CD4-positive, alpha-beta T cell treated with Interferon alpha-2 for 1 hour (primary cell): ENCODE results near the gene PRRX1.

Source experiments
- DNase-seq, 2 donors: peaks; one replicate each; pipeline ENCODE4 v3.0.0-alpha.2; 2020 to 2022

PRRX1 gene

GRCh38 chr1:170692866-170693575 lies 29.1 kb downstream of the PRRX1 start:
- no peak for DNase-seq

DNA sequence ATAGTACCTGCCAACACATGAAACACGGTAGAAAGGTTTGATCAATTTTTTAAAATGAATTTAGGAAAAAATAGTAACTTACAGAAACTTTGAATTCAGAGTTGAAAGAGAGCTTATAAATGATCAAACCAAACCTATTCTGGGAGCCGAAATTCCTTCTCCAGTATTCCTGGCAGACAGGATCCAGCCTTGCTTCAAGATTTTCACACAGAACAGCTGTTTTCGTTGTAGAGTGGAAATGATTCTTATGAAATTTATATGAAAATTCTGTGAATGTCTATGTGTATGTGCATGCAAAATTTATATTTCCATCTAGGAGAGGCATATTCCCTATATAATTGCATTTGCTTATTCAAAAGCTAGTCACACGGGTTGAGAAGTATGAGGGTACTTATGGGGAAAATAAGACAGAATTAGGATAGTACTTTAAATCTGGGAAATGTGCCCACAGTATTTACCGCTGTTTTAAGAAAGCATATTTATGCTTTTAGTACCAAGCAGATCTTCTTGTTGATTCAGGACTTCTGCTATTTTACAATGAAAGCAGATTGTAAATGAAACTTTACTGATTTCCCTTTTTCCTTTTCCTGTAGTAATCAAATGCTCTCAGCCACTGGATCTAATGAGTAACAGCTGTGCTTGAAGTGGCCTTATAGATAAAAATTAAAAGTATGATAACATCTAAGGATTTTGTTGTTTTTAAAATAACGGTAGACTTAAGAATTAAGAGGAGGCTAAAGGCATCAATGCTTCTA lies 30.4 kb downstream of the PRRX1 start:
- no peak for DNase-seq

GRCh38 chr1:170695955-170696590 lies 32.1 kb downstream of the PRRX1 start:
- no peak for DNase-seq

GRCh38 chr1:170696591-170697290 lies 32.8 kb downstream of the PRRX1 start:
- no peak for DNase-seq

GRCh38 chr1:170697316-170697715 lies 33.4 kb downstream of the PRRX1 start:
- no peak for DNase-seq

DNA sequence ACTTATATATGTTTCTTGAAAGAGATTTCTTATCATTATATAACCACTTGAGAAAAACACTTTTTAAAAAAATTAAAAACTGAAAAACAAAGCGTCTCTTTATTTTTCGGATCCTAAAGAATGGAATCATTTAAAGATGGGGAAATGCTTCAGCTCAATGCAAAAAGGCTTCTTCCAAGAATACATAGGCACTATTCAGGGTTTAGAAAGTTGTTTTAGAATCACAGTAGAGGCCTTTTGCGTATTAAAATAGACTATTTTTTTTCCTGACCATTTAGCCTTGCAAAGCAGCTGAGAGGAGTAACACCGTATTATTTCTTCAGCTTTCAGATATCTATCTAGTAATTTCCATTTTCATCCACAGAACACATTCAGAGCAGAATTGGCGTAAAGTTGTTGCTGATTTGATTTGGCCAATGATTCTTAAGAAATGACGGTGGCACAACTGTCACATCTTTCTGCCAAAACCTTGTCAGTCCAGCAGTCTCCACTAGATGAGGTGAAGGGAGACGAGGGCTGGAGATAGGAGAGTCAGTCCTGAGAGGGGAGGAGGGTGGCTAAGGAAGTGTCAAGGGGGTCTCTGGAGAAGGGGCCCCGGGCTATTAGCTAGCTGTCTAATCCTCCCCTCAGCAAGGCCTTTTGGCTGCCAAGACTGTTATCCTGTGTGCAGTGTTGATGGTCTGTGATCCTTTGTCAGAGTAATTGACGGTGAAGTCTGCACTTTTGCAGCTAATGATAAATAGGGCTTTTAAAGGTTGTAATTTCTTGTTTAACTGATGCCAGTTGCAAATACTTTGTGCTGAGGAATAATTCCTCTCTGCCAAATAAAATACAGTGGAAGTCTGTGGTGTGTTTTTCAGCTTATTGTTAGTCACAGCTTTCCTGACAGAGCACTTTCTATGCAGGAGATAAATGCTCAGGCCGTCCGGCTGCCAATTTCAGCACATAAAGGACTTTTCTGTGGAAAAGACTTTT lies 34.7 kb downstream of the PRRX1 start:
- no peak for DNase-seq

- no peak for DNase-seq
Measured at GRCh38 chr1:170699696-170700095, 35.8 kb downstream of the PRRX1 start.

DNA sequence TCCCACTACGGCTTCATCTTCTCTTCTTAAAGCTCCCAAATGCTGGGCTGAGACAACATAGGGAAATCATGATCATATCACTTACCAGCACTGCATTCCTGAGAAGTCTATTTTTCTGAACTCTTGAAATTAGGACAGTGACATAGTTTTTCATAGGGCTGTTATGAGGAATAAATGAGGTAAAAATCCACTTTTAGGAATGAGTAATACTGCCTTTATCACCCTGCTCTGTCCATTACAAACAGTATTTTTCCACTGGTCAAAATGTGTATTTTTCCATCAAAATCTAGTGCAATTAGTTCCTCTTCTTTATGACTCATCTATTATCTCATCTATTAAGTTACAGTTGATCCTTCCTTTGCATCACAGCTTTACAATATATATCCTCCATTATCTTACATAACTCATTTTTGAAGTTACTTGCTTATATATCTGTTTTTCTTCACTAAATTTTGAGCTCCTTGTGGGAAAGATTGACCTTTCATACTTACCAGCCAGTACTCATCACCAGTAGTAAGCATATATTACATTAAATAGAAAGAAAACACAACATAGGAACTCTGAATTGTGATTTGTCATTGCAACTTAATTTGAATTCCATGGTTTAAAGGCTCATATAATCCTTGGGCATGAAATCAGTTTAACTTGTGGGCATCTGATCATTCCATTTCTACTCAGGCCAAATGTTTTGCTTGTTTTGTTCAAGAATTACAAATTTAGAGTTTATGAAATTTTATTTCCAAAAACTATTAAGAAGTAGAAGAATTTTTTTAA lies 37.1 kb downstream of the PRRX1 start:
- no peak for DNase-seq

- no peak for DNase-seq
Measured at GRCh38 chr1:170701962-170702361, 38.0 kb downstream of the PRRX1 start.

GRCh38 chr1:170703591-170703990 lies 39.7 kb downstream of the PRRX1 start:
- DNase-seq, result no peak

- DNase-seq, result no peak
Measured at GRCh38 chr1:170704256-170704655, 40.3 kb downstream of the PRRX1 start.

- no peak for DNase-seq
Measured at GRCh38 chr1:170705981-170706380, 42.0 kb downstream of the PRRX1 start.

DNA sequence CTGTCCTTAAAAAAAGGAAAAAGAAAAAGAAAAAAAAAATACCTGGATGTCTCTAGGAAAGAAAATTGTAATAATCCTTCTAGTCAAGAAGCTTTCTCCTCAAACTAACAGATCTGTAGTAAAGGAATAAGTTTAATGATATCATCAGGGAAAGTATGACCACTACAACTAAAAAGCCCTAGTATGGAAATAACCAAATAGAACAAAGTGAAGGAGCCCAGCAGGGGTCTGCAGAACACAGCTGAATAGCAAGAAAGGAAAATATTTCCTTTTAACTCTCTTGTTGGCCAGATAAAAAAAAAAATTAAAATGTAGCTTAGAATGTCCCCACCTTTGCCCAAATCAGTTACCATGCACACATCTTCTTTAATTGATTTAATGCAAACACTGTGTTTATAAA lies 43.2 kb downstream of the PRRX1 start:
- no peak for DNase-seq

- no peak for DNase-seq
Measured at GRCh38 chr1:170707959-170708655, 44.2 kb downstream of the PRRX1 start.

GRCh38 chr1:170711682-170712081 lies 47.8 kb downstream of the PRRX1 start:
- no peak for DNase-seq

DNA sequence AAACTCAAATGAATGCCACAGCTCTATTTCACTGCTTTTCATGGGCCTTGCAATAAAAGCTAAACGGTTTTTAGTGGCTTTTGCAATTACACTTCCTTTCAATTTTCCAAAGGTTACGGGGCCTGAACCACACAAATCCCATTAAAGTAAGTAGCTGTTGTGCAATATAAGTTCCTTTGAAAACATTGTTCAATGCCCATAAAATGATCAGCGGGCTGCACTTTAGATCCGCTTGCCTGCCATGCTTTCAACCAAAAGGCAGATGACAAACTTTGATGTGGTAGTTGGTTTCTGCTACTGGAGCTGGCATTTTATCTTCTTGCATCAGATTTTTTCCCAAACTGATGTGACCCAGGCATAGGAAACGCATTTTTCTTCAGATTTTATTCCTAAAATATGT lies 50.2 kb downstream of the PRRX1 start:
- no peak for DNase-seq

- no peak for DNase-seq
Measured at GRCh38 chr1:170714938-170715337, 51.0 kb downstream of the PRRX1 start.

DNA sequence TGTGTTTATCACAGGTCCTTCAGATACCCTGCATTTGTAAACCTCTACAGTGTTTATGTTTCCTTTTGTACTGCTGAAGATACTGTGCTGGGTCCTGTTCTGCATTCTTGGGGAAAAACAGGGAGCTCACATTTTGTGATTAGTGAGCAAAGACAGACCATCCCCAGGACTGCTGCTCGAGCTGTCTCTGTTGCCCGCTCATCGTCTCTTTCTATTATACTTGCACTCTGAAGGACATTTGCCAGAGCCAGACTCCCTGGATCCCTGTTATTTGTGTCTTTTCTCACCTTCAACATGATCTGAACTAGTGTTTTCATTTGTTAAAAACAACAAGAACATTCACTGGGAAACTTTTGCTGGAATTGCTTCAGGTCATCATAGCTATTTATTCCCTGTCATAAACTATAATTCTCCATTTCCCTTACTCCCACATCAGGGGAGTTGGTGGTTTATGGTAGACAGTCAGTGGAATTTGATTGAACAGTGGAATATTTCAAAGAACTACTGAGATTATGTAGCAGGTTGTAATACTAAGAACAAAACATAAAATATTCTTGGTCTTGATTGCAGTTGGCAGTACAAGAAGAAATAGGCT lies 53.0 kb downstream of the PRRX1 start:
- DNase-seq, result no peak

- no peak for DNase-seq
Measured at GRCh38 chr1:170720661-170721060, 56.7 kb downstream of the PRRX1 start.

- DNase-seq, result no peak
Measured at GRCh38 chr1:170721621-170722020, 57.7 kb downstream of the PRRX1 start.
